HAP-1 (cell line): ENCODE measurements around the gene TUT7.

Experiments
- DNase-seq, 2 experiments: peaks; one replicate each; pipeline ENCODE4 v3.0.0-alpha.2; 2016 to 2020; ENCODE audit warnings: low spot score in 2 of 2
- H3K27me3 ChIP-seq: fragments of 250-450 bp; sonication (Bioruptor Pico); 2 replicates; pipeline ENCODE4 v1.5.1; 2020; ENCODE audit warnings: low read depth, mild to moderate bottlenecking, moderate library complexity
- H3K36me3 ChIP-seq: fragments of 250-450 bp; sonication (Bioruptor Pico); replicated peaks from 2 replicates; pipeline ENCODE4 v1.5.1; 2020; ENCODE audit warnings: mild to moderate bottlenecking
- H3K4me1 ChIP-seq: fragments of 250-450 bp; sonication (Bioruptor Pico); 2 replicates; pipeline ENCODE4 v1.5.1; 2020; ENCODE audit warnings: mild to moderate bottlenecking
- H3K4me3 ChIP-seq: fragments of 250-450 bp; sonication (Bioruptor Pico); 2 replicates; pipeline ENCODE4 v1.5.1; 2020; ENCODE audit warnings: mild to moderate bottlenecking, moderate library complexity
- H3K9me3 ChIP-seq: fragments of 250-450 bp; sonication (Bioruptor Pico); 2 replicates; pipeline ENCODE4 v1.5.1; 2020; ENCODE audit warnings: mild to moderate bottlenecking, moderate library complexity
- in situ Hi-C: fragments of 300-500 bp; cut with MboI; formaldehyde crosslinking; loops from 3 replicates; pipeline ENCODE4 v1.14.3; 2020; ENCODE audit warnings: low sequenced_read_pairs, inconsistent platforms, mixed read lengths

The TUT7 gene

DNA sequence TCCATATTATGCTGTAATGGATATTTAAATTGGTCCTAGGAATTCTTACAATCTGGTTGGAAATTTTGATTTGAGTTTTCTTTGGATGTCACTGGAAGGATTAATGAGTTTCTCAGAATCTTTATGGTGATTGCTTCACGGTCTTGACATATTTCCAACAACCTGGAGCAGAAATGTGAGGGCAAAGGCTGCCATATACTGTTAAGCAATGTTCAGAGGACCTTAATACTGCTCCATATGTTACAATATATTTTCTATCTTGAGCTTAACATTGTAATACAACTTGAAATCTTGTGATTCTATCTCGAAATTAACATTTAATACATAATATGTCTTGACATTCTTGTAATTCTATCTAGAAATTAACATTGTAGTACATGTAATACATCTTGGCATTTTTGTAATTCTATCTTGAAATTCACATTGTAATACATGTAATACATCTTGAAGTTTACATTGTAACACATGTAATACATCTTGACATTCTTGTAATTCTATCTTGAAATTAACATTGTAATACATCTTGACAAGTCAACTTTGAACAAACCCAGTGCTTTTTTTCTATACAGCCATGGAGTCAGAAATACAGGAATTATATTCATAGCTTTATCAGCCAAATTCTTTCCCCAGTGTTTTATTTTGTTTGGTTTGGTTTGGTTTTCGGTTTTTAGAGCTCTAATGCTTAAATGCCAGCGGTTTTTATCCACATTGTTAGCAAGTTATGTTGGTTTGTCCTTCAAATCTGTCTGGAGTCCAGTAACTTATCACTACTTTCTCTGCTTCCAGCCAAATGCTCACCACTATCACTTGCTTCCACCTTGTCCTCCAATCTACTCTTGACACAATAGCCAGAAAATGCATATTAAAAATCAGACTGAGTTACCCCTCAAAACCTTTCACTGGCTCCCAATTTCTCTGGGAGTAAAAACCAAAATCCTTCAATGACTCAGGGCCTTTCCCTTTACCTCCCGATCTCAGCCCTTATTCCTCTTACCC lies 3.0 kb upstream of the TUT7 start:
- Histone ChIP-seq H3K27me3 (no peaks in the 10 kb centered on the region), H3K9me3 (no peaks in the 10 kb centered on the region), H3K4me3 (no peak overlapping the region), H3K36me3 (no peaks in the 10 kb centered on the region; the same call in 1 of the 2 replicates), H3K4me1 (peaks cover 9% of the 10 kb centered on the region)
- in situ Hi-C loops = no loop called here
- no peak for DNase-seq

DNA sequence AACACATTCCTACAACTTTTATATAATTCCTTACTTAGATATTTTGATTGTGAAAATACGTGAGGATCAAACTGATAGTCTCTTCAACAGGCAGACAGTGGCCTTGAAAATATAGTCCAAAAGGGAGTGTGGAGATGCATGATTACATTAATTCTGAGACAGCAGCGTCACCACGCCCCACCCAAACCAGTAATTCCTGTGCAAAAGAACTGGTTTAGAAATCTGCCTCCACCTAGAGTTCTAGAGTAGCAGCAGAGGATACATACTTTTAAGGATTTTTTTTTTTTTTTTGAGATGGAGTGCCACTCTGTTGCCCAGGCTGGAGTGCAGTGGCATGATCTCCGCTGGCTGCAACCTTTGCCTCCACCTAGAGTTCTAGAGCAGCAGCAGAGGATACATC lies 1.6 kb upstream of the TUT7 start:
- in situ Hi-C loops = no loop called here
- Histone ChIP-seq H3K4me1 (peaks cover 18% of the 10 kb centered on the region), H3K27me3 (no peaks in the 10 kb centered on the region), H3K4me3 (no peak overlapping the region), H3K36me3 (no peaks in the 10 kb centered on the region; the same call in 1 of the 2 replicates), H3K9me3 (no peaks in the 10 kb centered on the region)
- DNase-seq = no peak

- Histone ChIP-seq H3K27me3 (no peaks in the 10 kb centered on the region), H3K4me3 (peak overlapping the region; percentile 95), H3K4me1 (peaks cover 22% of the 10 kb centered on the region), H3K36me3 (no peaks in the 10 kb centered on the region; the same call in 1 of the 2 replicates), H3K9me3 (no peaks in the 10 kb centered on the region)
- peak in 1 of 2 experiments; percentile 49 for DNase-seq
- in situ Hi-C loops = loop anchor here (5.0 kb wide), 1 partner anchor 68 kb away; no protein-coding TSS in a partner anchor
Measured at GRCh38 chr9:86354818-86355309, 654 bp upstream of the TUT7 start.

DNA sequence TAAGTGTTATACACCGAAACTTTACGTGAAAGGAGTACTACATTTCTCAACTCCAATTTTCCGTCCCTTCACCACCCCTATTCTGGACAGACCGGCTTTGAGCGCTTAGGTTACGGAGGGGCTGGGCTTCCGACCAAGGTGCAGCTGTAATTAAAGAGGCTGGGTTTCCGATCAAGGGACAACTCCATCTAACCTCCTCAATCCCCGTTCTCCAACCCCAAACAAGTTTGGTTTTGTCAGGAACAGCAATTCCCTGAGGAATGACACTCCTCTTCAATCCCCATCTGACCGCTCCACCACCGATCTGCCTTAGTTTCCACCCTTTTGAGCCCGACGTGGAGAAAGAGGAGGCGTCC lies 577 bp downstream of the TUT7 start:
- Histone ChIP-seq H3K36me3 (no peaks in the 10 kb centered on the region; the same call in 1 of the 2 replicates), H3K9me3 (no peaks in the 10 kb centered on the region), H3K4me1 (peaks cover 22% of the 10 kb centered on the region), H3K4me3 (peak overlapping the region; percentile 95), H3K27me3 (no peaks in the 10 kb centered on the region)
- DNase-seq = peak; percentile 33 to 56
- in situ Hi-C loops = loop anchor here (5.0 kb wide), 1 partner anchor 66 kb away; no protein-coding TSS in a partner anchor

DNA sequence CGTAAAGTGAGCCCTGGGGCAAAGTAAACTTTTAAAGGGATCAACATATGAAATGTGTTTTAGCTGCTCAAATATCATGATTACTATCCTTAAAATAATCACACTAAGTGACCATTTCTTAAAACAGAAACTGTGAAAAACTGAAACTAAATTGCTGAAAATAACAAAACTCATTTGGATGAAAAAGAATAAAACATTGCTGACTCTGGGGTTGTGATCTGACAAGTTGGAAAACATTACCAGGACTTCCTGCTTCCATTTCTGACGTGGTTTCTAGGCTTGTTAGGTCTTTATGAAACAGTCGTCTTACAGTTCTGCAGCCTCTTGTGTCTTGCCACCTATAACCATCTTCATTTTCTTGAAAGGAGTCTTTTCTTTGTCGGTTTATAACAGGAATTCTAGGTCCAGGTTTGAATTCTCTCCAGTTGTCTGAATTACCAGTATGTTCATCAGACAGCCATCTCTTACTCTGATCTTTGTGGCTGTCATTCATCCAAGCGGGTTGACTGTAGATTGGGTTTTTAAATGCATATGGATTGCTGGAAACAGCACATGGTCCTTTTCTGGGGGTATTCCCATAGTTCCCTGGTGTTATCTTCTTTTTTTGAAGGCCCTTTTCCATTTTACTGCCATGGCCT lies 1.7 kb downstream of the TUT7 start:
- H3K4me1 ChIP-seq = peaks cover 22% of the 10 kb centered on the region

GRCh38 chr9:86351880-86352279 lies 2.3 kb downstream of the TUT7 start:
- DNase-seq = no peak
- Histone ChIP-seq H3K4me3 (peak overlapping the region; percentile 95), H3K9me3 (no peaks in the 10 kb centered on the region), H3K4me1 (peaks cover 22% of the 10 kb centered on the region), H3K27me3 (no peaks in the 10 kb centered on the region), H3K36me3 (no peaks in the 10 kb centered on the region; the same call in 1 of the 2 replicates)
- in situ Hi-C loops = loop anchor here (5.0 kb wide), 1 partner anchor 65 kb away; no protein-coding TSS in a partner anchor

More for the DNA sequence above, 1.7 kb downstream of the TUT7 start:
- H3K27me3 ChIP-seq = no peaks in the 10 kb centered on the region
- no peak for DNase-seq
- H3K36me3 ChIP-seq = no peaks in the 10 kb centered on the region; the same call in 1 of the 2 replicates
- peak overlapping the region; percentile 95 for H3K4me3 ChIP-seq
- in situ Hi-C loops = loop anchor here (5.0 kb wide), 1 partner anchor 65 kb away; no protein-coding TSS in a partner anchor
- no peaks in the 10 kb centered on the region for H3K9me3 ChIP-seq

DNA sequence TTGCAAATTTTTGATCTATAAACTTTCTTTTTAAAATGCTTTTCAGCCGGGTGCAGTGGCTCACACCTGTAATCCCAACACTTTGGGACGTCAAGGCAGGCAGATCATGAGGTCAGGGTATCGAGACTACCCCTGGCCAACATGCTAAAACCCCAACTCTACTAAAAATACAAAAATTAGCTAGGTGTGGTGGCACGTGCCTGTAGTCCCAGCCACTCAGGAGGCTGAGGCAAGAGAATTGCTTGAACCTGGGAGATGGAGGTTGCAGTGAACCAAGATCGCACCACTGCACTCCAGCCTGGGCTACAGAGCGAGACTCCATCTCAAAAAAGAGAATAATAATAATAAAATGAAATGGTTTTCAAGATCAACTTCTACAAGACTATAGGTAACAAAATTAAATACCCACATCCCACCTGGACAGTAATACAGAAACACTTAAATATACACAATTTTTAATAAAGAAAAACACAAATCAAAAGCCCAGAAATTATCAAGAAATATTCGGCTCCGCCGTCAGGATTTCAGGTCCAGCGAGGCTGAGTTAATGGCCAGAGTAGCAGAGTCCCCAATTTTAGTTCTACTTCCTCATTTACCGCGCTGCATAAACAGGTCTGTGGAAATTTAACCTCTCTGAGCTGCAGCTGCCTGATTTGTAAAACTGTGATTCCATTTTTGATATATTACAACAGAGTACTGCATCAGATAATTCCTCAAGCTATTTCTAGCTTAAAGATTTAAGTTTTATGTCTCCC lies 4.0 kb downstream of the TUT7 start:
- Histone ChIP-seq H3K4me3 (no peak overlapping the region), H3K27me3 (no peaks in the 10 kb centered on the region), H3K36me3 (peaks cover 10% of the 10 kb centered on the region), H3K4me1 (peaks cover 22% of the 10 kb centered on the region), H3K9me3 (no peaks in the 10 kb centered on the region)
- DNase-seq = no peak
- in situ Hi-C loops = loop anchor here (5.0 kb wide), 1 partner anchor 63 kb away; no protein-coding TSS in a partner anchor

GRCh38 chr9:86349271-86349670 lies 4.9 kb downstream of the TUT7 start:
- Histone ChIP-seq H3K27me3 (no peaks in the 10 kb centered on the region), H3K36me3 (peaks cover 11% of the 10 kb centered on the region), H3K4me1 (peaks cover 22% of the 10 kb centered on the region), H3K9me3 (no peaks in the 10 kb centered on the region), H3K4me3 (no peak overlapping the region)
- no peak for DNase-seq
- in situ Hi-C loops = no loop called here

- peaks cover 11% of the 10 kb centered on the region for H3K36me3 ChIP-seq
- peaks cover 21% of the 10 kb centered on the region for H3K4me1 ChIP-seq
- H3K27me3 ChIP-seq = no peaks in the 10 kb centered on the region
- no peaks in the 10 kb centered on the region for H3K9me3 ChIP-seq
- DNase-seq = no peak
- in situ Hi-C loops = no loop called here
- H3K4me3 ChIP-seq = no peak overlapping the region
Measured at GRCh38 chr9:86347991-86348390, 6.2 kb downstream of the TUT7 start.

- no peak for DNase-seq
- in situ Hi-C loops = no loop called here
- Histone ChIP-seq H3K27me3 (no peaks in the 10 kb centered on the region), H3K9me3 (no peaks in the 10 kb centered on the region), H3K4me3 (no peak overlapping the region), H3K4me1 (no peaks in the 10 kb centered on the region; the same call in 1 of the 2 replicates), H3K36me3 (peaks cover 17% of the 10 kb centered on the region)
Measured at GRCh38 chr9:86344818-86345217, 9.4 kb downstream of the TUT7 start.

GRCh38 chr9:86342269-86342668 lies 11.9 kb downstream of the TUT7 start:
- H3K36me3 ChIP-seq = peaks cover 27% of the 10 kb centered on the region
- no peak for DNase-seq
- no peak overlapping the region for H3K4me3 ChIP-seq
- no peaks in the 10 kb centered on the region for H3K27me3 ChIP-seq
- H3K4me1 ChIP-seq = peaks cover 6% of the 10 kb centered on the region; the same call in 1 of the 2 replicates
- in situ Hi-C loops = no loop called here
- no peaks in the 10 kb centered on the region for H3K9me3 ChIP-seq

DNA sequence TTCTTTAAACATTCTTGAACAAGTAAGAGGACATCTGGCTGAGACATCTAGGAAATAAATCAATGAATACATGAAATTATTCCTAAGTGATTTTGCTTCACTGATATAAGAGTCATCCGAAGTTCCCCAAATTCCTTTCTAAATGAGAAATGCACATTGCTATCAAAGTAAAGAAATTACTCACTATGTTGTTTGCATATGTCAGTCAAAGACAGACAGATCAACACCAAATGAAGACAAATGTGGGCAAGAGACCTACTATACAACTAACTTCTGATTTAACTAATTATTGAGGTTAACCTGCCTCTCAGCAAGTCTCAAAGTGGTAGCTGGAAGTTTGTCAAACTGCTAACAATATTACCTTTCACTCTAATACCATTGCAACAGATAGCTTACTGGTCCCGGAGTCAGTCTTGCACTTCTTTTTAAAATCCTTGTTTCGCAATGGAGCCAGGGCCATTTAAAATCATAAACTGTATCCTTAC lies 13.2 kb downstream of the TUT7 start:
- DNase-seq = no peak
- Histone ChIP-seq H3K4me3 (no peak overlapping the region), H3K4me1 (peaks cover 6% of the 10 kb centered on the region; the same call in 1 of the 2 replicates), H3K36me3 (peaks cover 36% of the 10 kb centered on the region), H3K9me3 (no peaks in the 10 kb centered on the region), H3K27me3 (no peaks in the 10 kb centered on the region)
- in situ Hi-C loops = no loop called here
